SK-N-SH (cell line): Measurements from ENCODE around the gene NPIPA5.
"Not testable (repeated sequence)": the region's sequence is repeated elsewhere in the genome, so short reads cannot be mapped to it uniquely, and the experiment has no call there.

ENCODE experiments used
- CTCF ChIP-seq: fragments of 200-600 bp; sonication (generic); IDR thresholded peaks from 2 replicates; pipeline ENCODE4 v1.6.1; 2017; ENCODE audit warnings: antibody characterized with exemption, mild to moderate bottlenecking, moderate library complexity
- EP300 ChIP-seq, 2 experiments: IDR thresholded peaks; 2 replicates each; pipeline versions ENCODE4 v1.4.0 to v1.6.1; 2012; ENCODE audit warnings: borderline replicate concordance in 1 of 2, low read depth in 1 of 2, low read length in 1 of 2
- FOXM1 ChIP-seq: IDR thresholded peaks from 2 replicates; pipeline ENCODE4 v1.4.0; 2012; ENCODE audit warnings: low read depth, mild to moderate bottlenecking
- JUND ChIP-seq: IDR thresholded peaks from 2 replicates; pipeline ENCODE4 v1.4.0; 2012
- MEF2A ChIP-seq: IDR thresholded peaks from 2 replicates; pipeline ENCODE4 v1.4.0; 2012; ENCODE audit warnings: low read depth, borderline replicate concordance
- POLR2AphosphoS5 ChIP-seq: IDR thresholded peaks from 2 replicates; pipeline ENCODE4 v1.6.1; 2012; ENCODE audit warnings: low read depth, low read length
- RAD21 ChIP-seq: IDR thresholded peaks from 2 replicates; pipeline ENCODE4 v1.6.1; 2012; ENCODE audit warnings: mild to moderate bottlenecking, low read length
- SMC3 ChIP-seq: IDR thresholded peaks from 2 replicates; pipeline ENCODE4 v1.6.1; 2012; ENCODE audit warnings: low read depth, low read length, improper control_type of control experiment
- TAF1 ChIP-seq: IDR thresholded peaks from 2 replicates; pipeline ENCODE4 v1.6.1; 2012; ENCODE audit warnings: low read depth, mild to moderate bottlenecking, low read length, moderate library complexity, borderline replicate concordance
- USF2 ChIP-seq: fragments of 150-350 bp; IDR thresholded peaks from 2 replicates; pipeline ENCODE4 v1.6.1; 2017; ENCODE audit warnings: antibody characterized with exemption, low read length, low read depth, borderline replicate concordance
- YY1 ChIP-seq: IDR thresholded peaks from 2 replicates; pipeline ENCODE4 v1.4.0; 2012; ENCODE audit warnings: low read depth, mild to moderate bottlenecking

GRCh38 chr16:15335609-15336008 is 42.5 kb downstream of the NPIPA5 start:
- not testable (repeated sequence) for TF ChIP-seq CTCF; EP300 (IDR thresholded peaks at IDR 0.05; ENCODE audit: borderline replicate concordance in 1 of 2, low read depth in 1 of 2, low read length in 1 of 2); YY1; POLR2AphosphoS5; SMC3; USF2; MEF2A; JUND; TAF1; RAD21; FOXM1
